Vagina (tissue), 2 donors: ENCODE data around the gene SLC34A3. TPM values are rescaled to one million over a fixed set of nuclear protein-coding genes. Genes with fewer than 3 reads are reported as not detected.

ENCODE experiments used
- DNase-seq, 2 donors: peaks; one replicate each; pipeline ENCODE4 v3.0.0-alpha.2; 2017; ENCODE audit errors: extremely low spot score in 2 of 2
- H3K27ac ChIP-seq: fragments of 200-600 bp; sonication (generic); one replicate; pipeline ENCODE4 v1.5.1; 2019
- H3K27me3 ChIP-seq: fragments of 200-600 bp; sonication (generic); one replicate; pipeline ENCODE4 v1.5.1; 2019
- H3K36me3 ChIP-seq, 2 donors: fragments of 200-600 bp; sonication (generic); one replicate each; pipeline ENCODE4 v1.5.1; 2017 to 2019
- H3K4me1 ChIP-seq: fragments of 200-600 bp; sonication (generic); one replicate; pipeline ENCODE4 v1.5.1; 2019
- H3K4me3 ChIP-seq, 2 donors: fragments of 200-600 bp; sonication (generic); 1 replicate in 1 of 2; 2 replicates in 1 of 2; pipeline ENCODE4 v1.5.1; 2016 to 2019
- H3K9me3 ChIP-seq: fragments of 200-600 bp; sonication (generic); one replicate; pipeline ENCODE4 v1.5.1; 2019
- POLR2A ChIP-seq, 2 donors: fragments of 450-650 bp; IDR thresholded peaks; one replicate each; pipeline ENCODE4 v1.6.1; 2017; ENCODE audit warnings: antibody characterized with exemption in 2 of 2, mild to moderate bottlenecking in 2 of 2, moderate library complexity in 2 of 2
- POLR2AphosphoS5 ChIP-seq, 2 donors: sonication (generic); formaldehyde crosslinking; IDR thresholded peaks; one replicate each; pipeline ENCODE4 v1.9.0; 2017; ENCODE audit warnings: antibody characterized with exemption in 2 of 2, mild to moderate bottlenecking in 2 of 2, low read depth in 1 of 2; ENCODE audit not compliant: insufficient read depth in 1 of 2
- intact Hi-C: fragments of 100-400 bp; cut with DNase I; formaldehyde crosslinking; loops from one replicate; pipeline ENCODE4 v1.15.1; 2023
- total RNA-seq: library from RNA; depleted of rRNA; stranded (reverse); fragments of >200 nt; gene quantifications from one replicate; pipeline ENCODE4 v1.2.3, GENCODE V29; 2016
- TF ChIP-seq, protein P1 (sequence below), 3 experiments: fragments of 450-650 bp in 2 of 3; fragments of 200-600 bp in 1 of 3; sonication (generic) in 1 of 3; IDR thresholded peaks; one replicate each; pipeline ENCODE4 v1.5.1; 2017 to 2019; ENCODE audit warnings: antibody characterized with exemption in 3 of 3, mild to moderate bottlenecking in 2 of 3, moderate library complexity in 2 of 3

Gene SLC34A3
- total RNA-seq, 1 donor from 2014 or later, result not detected

GRCh38 chr9:137217276-137218211, 13.2 kb upstream of the SLC34A3 start:
- Histone ChIP-seq H3K27ac (peak overlapping the region; percentile 48), H3K9me3 (no peaks in the 10 kb centered on the region), H3K4me1 (peaks cover 28% of the 10 kb centered on the region), H3K27me3 (no peaks in the 10 kb centered on the region), H3K36me3 (no peaks in the 10 kb centered on the region), H3K4me3 (peak overlapping the region in 1 of 2 donors; percentile 35)
- no peak for DNase-seq
- intact Hi-C loops, result no loop called here
- TF ChIP-seq POLR2A (IDR thresholded peaks at IDR 0.05) (no peak), POLR2AphosphoS5 (IDR thresholded peaks at IDR 0.05; ENCODE audit: insufficient read depth in 1 of 2, low read depth in 1 of 2) (peak; percentile 54 to 56)

DNA sequence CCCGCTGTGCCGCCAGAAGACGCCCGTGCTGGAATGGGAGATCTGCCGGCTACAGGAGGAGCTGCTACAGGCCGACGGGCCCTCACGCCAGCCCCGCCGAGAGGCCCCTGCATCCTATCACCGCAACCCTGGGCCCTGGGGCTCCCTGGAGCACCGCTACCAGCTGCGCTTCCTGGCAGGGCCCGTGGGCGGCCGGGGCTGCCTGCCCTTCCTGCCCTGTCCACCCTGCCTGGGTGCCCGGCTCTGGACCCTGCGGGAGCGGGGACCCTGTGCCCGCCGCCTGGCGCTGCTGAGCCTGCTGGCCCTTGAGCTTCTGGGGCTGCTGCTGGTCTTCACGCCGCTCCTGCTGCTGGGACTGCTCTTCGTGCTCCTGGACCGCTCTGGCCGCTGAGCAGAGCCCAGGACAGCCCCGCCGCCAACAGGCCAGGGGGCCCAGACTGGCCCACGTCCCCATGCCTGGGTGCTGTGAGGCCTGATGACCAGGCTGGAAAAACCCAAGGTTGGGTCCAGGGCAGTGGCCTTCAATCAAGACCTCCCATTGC, 12.4 kb upstream of the SLC34A3 start:
- Histone ChIP-seq H3K9me3 (no peaks in the 10 kb centered on the region), H3K4me1 (peaks cover 34% of the 10 kb centered on the region), H3K4me3 (peak overlapping the region in 1 of 2 donors; percentile 35), H3K36me3 (no peaks in the 10 kb centered on the region), H3K27me3 (no peaks in the 10 kb centered on the region), H3K27ac (no peak overlapping the region)
- no peak for DNase-seq
- no peak for TF ChIP-seq POLR2A (IDR thresholded peaks at IDR 0.05)
- TF ChIP-seq, protein P1, sequence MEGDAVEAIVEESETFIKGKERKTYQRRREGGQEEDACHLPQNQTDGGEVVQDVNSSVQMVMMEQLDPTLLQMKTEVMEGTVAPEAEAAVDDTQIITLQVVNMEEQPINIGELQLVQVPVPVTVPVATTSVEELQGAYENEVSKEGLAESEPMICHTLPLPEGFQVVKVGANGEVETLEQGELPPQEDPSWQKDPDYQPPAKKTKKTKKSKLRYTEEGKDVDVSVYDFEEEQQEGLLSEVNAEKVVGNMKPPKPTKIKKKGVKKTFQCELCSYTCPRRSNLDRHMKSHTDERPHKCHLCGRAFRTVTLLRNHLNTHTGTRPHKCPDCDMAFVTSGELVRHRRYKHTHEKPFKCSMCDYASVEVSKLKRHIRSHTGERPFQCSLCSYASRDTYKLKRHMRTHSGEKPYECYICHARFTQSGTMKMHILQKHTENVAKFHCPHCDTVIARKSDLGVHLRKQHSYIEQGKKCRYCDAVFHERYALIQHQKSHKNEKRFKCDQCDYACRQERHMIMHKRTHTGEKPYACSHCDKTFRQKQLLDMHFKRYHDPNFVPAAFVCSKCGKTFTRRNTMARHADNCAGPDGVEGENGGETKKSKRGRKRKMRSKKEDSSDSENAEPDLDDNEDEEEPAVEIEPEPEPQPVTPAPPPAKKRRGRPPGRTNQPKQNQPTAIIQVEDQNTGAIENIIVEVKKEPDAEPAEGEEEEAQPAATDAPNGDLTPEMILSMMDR (IDR thresholded peaks at IDR 0.05), result no peak
- TF ChIP-seq POLR2AphosphoS5 (IDR thresholded peaks at IDR 0.05; ENCODE audit: insufficient read depth in 1 of 2, low read depth in 1 of 2), result no peak
- intact Hi-C loops, result no loop called here

DNA sequence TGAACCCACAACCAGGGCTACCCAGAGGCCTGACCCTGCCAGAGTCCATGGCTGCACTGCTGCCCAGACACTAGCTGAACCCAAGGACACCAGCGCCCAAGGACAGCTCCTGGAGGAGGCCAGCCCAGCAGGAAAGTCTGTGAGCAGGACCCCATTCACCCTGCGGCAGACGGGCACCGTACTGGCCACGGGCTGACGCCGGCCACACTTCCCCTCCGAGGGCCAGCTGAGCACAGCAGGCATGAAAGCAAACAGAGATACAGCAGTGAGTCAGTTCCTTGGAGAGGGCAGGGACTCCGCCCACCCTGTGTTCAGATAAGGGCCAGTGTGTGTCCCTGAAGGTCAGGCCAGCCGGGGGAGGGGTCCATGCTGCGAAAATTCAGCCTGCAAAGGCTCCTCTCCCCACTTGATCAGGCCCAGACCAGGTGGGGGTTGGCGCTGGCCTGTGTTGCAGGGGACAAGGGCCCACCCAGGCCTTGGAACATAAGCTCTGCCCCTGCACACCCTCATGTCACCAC, 11.9 kb upstream of the SLC34A3 start:
- intact Hi-C loops, result no loop called here
- no peaks in the 10 kb centered on the region for H3K27me3 ChIP-seq
- TF ChIP-seq POLR2AphosphoS5 (IDR thresholded peaks at IDR 0.05; ENCODE audit: insufficient read depth in 1 of 2, low read depth in 1 of 2), result no peak
- TF ChIP-seq, protein P1 (IDR thresholded peaks at IDR 0.05), result no peak
- TF ChIP-seq POLR2A (IDR thresholded peaks at IDR 0.05), result no peak
- DNase-seq, result no peak
- H3K9me3 ChIP-seq, result no peaks in the 10 kb centered on the region
- H3K27ac ChIP-seq, result no peak overlapping the region
- H3K4me1 ChIP-seq, result peaks cover 36% of the 10 kb centered on the region
- peak overlapping the region in 1 of 2 donors; percentile 35 for H3K4me3 ChIP-seq
- no peaks in the 10 kb centered on the region for H3K36me3 ChIP-seq

- H3K4me1 ChIP-seq, result peaks cover 43% of the 10 kb centered on the region
- no peak overlapping the region for H3K27ac ChIP-seq
- H3K9me3 ChIP-seq, result no peaks in the 10 kb centered on the region
- no peak for DNase-seq
- no peaks in the 10 kb centered on the region for H3K36me3 ChIP-seq
- H3K27me3 ChIP-seq, result no peaks in the 10 kb centered on the region
- no peak overlapping the region for H3K4me3 ChIP-seq
- TF ChIP-seq, protein P1 (IDR thresholded peaks at IDR 0.05), result no peak
- TF ChIP-seq POLR2A (IDR thresholded peaks at IDR 0.05) (no peak), POLR2AphosphoS5 (IDR thresholded peaks at IDR 0.05; ENCODE audit: insufficient read depth in 1 of 2, low read depth in 1 of 2) (no peak)
- intact Hi-C loops, result no loop called here
Measured at GRCh38 chr9:137219757-137220316, 10.9 kb upstream of the SLC34A3 start.

DNA sequence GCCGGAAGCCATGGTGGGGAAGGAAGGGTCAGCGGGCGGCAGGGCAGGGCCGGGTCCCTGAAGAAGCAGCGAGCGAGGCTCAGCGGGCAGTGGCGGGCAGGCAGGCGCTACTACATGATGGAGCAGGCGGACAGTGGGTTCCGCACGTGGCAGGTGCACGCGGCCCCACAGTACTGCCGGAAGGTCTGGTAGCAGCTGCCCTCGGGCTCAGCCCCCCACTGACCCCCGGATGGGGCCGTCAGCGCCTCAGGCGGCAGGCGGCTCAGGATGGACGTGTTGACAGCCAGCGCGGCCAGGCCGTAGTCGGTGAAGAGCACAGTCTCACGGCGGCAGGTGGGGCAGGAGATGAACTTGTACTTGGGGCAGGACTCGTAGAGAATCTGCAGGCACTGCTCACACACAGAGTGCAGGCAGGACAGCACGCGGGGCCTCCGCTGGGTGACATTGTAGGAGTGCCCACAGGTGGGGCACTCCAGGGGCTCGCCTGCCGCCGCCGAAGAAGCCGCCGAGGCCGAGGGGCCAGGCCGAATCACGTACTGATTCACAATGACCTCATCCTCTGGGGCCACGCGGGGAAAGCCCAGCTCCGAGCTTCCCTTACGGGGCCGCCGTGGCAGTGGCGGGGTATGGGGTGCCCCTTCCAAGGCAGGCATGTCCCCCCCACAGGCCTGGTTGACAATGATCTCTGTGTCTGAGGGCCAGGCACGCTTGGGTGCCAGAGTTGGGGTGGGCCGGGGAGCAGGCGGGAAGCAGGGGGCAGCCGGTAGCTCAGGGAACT, 10.2 kb upstream of the SLC34A3 start:
- TF ChIP-seq POLR2A (IDR thresholded peaks at IDR 0.05) (no peak), POLR2AphosphoS5 (IDR thresholded peaks at IDR 0.05; ENCODE audit: insufficient read depth in 1 of 2, low read depth in 1 of 2) (no peak)
- TF ChIP-seq, protein P1 (IDR thresholded peaks at IDR 0.05), result no peak
- H3K4me1 ChIP-seq, result peaks cover 43% of the 10 kb centered on the region
- intact Hi-C loops, result no loop called here
- H3K9me3 ChIP-seq, result no peaks in the 10 kb centered on the region
- no peaks in the 10 kb centered on the region for H3K36me3 ChIP-seq
- H3K4me3 ChIP-seq, result no peak overlapping the region
- H3K27ac ChIP-seq, result no peak overlapping the region
- no peaks in the 10 kb centered on the region for H3K27me3 ChIP-seq
- DNase-seq, result no peak
